Measurements from ENCODE around the gene AANAT.

GRCh38 chr17:76491271-76492122, 24.1 kb downstream of the AANAT start:
- TF ChIP-seq CTCF (IDR thresholded peaks at IDR 0.05) (no peak), POLR2A (IDR thresholded peaks at IDR 0.05) (no peak)

Data from uterus (tissue), 2 donors.